Endothelial cell of umbilical vein (primary cell): ENCODE measurements around the gene TUBB1.

Source experiments
- CTCF ChIP-seq, 2 donors: IDR thresholded peaks; 1 replicate in 1 of 2; 2 replicates in 1 of 2; pipeline ENCODE4 v1.5.1; 2011; ENCODE audit warnings: low read length in 2 of 2, mild to moderate bottlenecking in 2 of 2, moderate library complexity in 2 of 2, control low read depth in 1 of 2, inconsistent platforms in 1 of 2, low read depth in 1 of 2; ENCODE audit not compliant: insufficient read depth in 1 of 2; ENCODE audit errors: extremely low read depth in 1 of 2
- EZH2 ChIP-seq: IDR thresholded peaks from 2 replicates; pipeline ENCODE4 v1.6.1; 2012; ENCODE audit warnings: borderline replicate concordance, low read depth, mild to moderate bottlenecking, moderate library complexity, low read length, inconsistent platforms; ENCODE audit not compliant: severe bottlenecking
- GATA2 ChIP-seq: IDR thresholded peaks from 2 replicates; pipeline ENCODE4 v1.7.0; 2011; ENCODE audit warnings: low read depth, mild to moderate bottlenecking, moderate library complexity, mixed read lengths, low read length; ENCODE audit not compliant: insufficient read length, insufficient read depth
- JUN ChIP-seq: IDR thresholded peaks from 2 replicates; pipeline ENCODE4 v1.6.1; 2011; ENCODE audit warnings: borderline replicate concordance, low read depth; ENCODE audit not compliant: insufficient read length, insufficient read depth
- MAX ChIP-seq: IDR thresholded peaks from 2 replicates; pipeline ENCODE4 v1.6.1; 2011; ENCODE audit not compliant: insufficient read depth, insufficient read length
- MYC ChIP-seq: IDR thresholded peaks from one replicate; pipeline ENCODE4 v1.6.1; 2011; ENCODE audit warnings: mild to moderate bottlenecking, low read depth, low read length
- POLR2A ChIP-seq: IDR thresholded peaks from 2 replicates; pipeline ENCODE4 v1.6.1; 2012; ENCODE audit warnings: low read depth, mild to moderate bottlenecking, control low read depth, low read length
- POLR2AphosphoS5 ChIP-seq: IDR thresholded peaks from 2 replicates; pipeline ENCODE4 v1.6.1; 2012; ENCODE audit warnings: low read depth, mild to moderate bottlenecking, control low read depth, low read length, moderate library complexity; ENCODE audit not compliant: insufficient read depth

- TF ChIP-seq POLR2A (no peak), CTCF (IDR thresholded peaks at IDR 0.05; ENCODE audit: extremely low read depth in 1 of 2, insufficient read depth in 1 of 2, low read depth in 1 of 2, low read length in 2 of 2) (no peak), JUN (no peak), EZH2 (no peak), MYC (no peak), POLR2AphosphoS5 (no peak), MAX (no peak), GATA2 (no peak)
Measured at GRCh38 chr20:58976061-58976730, 43.0 kb upstream of the TUBB1 start.
